Raji (cell line): ENCODE measurements around the gene ELFN2.

Source experiments
- POLR2A ChIP-seq: IDR thresholded peaks from 2 replicates; pipeline ENCODE4 v1.6.1; 2011; ENCODE audit warnings: low read depth, low read length, control low read depth; ENCODE audit not compliant: insufficient read depth

ELFN2 gene

GRCh38 chr22:37319469-37319868, 107.8 kb downstream of the ELFN2 start:
- no peak for TF ChIP-seq POLR2A

GRCh38 chr22:37318364-37319109, 108.7 kb downstream of the ELFN2 start:
- no peak for TF ChIP-seq POLR2A
